Ureter (tissue), 1 donor: ENCODE measurements around the gene SH3RF2. TPM values are rescaled to one million over a fixed set of nuclear protein-coding genes. Genes with fewer than 3 reads are reported as not detected.

Experiments
- DNase-seq: peaks from one replicate; pipeline ENCODE4 v3.0.0-alpha.2; 2020; ENCODE audit warnings: low spot score
- total RNA-seq: library from RNA; stranded (reverse); gene quantifications from one replicate; pipeline ENCODE4 v1.2.4, GENCODE V29; 2023
- donor health status: DM: yes; HTN: yes; CAD: no.

Gene SH3RF2
- total RNA-seq, 1 donor from 2014 or later: 9.5 TPM

DNA sequence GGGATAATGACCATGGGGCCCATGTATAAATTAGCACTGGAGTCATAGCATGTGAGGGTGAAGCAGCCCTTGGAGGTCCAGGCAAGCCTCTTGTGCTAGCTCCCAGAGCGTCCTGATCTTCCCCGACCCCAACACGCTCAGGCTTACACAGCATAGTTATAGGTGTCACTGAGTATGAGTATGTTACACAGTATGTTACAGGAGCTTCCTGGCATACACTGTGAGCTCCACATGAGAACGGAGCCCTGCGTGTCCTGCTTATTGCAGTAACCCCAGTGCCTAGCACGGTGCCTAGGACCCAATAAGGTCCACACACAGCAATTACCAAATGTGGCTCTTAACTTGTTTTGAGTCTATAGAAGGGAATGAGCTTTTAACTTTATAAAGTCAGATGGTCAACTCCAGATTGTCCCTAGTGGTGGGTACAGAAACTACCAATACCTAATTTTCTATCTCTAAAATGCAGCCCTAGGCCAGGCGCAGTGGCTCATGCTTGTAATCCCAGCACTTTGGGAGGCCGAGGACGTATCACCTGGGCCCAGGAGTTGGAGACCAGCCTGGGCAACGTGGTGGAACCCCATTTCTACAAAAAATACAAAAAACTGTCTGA is 104.9 kb downstream of the SH3RF2 start:
- no peak for DNase-seq

GRCh38 chr5:146042628-146043279 is 106.4 kb downstream of the SH3RF2 start:
- no peak for DNase-seq

DNA sequence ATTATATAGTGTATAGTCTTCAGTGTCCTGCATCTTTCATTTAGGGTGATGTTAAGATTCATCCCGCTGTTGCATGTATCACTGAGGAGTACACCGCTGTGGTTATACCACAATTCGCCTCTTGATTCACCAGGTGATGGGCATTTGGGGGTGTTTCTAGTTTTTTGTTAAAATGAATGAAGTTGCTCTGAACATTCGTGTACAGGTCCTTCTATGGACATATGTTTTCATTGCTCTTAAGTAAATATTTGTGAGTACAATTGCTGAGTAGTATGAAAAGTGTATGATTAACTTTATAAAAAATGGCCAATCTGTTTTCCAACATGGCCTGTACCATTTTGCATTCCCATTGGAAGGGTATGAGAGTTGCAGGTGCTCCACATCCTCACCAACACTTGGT is 107.3 kb downstream of the SH3RF2 start:
- no peak for DNase-seq

DNA sequence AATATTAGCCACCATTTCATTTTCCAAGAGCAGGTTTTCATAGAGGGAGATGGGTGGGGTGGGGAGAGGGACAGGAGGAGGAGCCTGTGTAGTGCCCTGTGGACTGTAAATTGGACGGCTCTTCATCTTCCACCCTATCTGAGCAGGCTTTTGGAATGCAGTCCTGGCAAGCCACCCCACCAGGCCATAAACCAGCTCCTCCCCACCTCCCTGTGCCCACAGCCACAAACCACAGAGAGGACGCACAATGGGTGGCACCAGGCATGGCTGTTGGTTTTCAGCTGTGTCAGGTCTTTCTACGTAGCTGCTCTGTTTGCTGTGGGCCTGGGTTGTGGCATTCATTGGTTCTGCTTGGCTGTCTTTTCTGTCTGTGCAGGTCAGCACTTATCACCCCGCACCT is 111.0 kb downstream of the SH3RF2 start:
- DNase-seq: no peak

DNA sequence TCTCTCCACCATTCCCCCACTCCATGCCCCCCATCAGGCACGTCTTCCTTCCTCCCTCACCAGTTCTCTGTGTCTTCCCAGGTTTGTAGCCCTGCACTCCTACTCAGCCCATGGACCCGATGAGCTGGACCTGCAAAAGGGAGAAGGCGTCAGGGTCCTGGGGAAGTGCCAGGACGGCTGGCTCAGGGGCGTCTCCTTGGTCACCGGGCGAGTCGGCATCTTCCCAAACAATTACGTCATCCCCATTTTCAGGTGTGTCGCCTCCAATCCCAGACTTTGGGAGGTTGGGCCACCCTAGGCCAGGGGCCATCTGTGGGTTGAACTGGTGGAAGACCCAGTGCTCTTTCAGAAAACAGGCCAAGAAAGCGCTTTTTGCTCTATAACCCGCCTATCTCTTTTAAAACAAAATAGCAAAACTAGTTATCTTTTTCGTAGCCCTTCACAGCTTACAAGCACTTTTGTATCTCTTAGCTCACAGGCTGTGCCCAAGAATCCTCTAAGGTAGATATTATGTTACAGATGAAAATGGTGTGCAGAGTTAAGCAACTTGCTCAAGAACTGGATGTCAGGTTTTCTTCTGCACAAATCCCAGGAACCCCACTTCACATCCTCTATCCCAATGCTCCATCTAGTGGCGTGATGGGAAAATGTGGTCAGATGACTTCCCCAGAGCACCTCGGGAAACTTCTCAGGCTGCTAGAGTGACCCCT is 112.8 kb downstream of the SH3RF2 start:
- peak; percentile 64 for DNase-seq

- no peak for DNase-seq
Observed at GRCh38 chr5:146049704-146050026, 113.3 kb downstream of the SH3RF2 start.

DNA sequence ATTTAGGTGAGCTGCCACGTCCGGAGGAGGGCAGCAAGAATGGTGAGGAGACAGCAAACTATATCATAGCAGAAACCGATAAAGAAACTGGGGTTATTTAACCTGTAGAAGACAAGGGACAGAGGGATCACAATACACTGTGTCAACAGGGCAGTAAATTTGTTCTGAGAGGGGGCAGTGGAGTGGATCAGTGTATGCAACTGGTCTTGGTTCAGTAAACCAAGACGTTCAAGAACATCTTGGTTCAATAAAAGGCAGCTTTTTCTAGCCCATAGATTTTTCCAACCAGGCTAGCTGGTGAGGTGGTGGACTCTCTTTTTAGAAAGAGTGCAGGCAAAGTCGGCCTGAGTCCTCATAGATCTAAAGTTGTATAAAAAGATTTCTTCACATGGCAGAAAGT is 113.7 kb downstream of the SH3RF2 start:
- no peak for DNase-seq

DNA sequence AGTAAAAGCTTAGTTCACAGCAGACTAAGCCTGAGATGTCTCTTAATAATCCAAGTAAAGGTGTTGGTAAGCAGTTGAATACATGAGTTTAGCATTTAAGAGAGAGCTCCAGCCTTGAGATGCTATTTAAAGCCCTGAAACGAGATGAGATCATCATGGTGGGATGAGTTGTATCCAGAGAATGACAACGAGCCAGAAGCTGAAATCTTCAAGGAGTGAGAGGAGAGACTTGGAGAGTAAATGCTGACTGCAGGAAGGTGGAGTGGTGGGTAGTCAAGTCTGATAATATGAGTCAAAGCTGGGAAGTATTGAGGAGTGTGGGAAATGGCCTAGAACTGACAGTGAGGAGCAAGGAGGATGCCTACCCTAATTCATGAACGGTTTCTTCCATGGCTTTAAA is 115.3 kb downstream of the SH3RF2 start:
- no peak for DNase-seq

DNA sequence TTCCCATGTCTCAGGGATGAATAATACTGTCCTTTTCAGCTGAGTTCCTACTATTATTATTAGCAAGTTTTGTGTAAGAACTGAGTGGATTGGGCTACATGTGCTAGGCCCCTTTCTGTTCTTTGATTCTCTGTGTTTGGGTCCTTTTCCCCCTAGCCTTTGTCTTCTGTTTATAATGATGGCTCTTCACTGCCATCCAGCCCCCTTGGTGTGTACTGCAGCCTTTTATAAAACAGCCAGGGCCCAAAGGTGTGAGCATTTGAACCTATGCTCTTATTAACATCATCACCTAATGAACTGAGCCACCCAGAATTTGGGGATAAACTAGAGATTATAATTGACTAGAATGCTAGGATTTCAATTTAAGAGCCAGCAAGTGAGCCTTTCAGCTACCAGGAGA is 116.4 kb downstream of the SH3RF2 start:
- no peak for DNase-seq

DNA sequence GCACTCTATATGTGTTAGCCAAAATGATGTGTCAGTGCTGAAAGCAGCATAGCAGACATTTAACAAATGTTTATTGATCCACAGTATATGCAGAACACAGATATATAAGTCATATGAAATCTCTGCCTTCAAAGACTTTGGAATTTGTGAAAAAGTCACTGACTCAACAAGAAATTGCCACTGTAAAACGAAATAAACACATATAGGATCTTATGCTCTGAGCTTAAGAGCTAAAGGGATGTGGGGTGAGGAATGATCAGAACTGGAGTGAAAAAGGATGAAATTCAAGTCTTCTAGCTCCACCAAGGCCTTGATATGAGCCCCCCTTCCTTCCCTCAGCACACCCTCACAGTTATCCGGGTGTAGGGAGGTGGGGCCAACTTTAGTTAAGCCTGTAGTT is 119.1 kb downstream of the SH3RF2 start:
- DNase-seq: no peak

GRCh38 chr5:146059460-146060220 is 123.3 kb downstream of the SH3RF2 start:
- DNase-seq: no peak

DNA sequence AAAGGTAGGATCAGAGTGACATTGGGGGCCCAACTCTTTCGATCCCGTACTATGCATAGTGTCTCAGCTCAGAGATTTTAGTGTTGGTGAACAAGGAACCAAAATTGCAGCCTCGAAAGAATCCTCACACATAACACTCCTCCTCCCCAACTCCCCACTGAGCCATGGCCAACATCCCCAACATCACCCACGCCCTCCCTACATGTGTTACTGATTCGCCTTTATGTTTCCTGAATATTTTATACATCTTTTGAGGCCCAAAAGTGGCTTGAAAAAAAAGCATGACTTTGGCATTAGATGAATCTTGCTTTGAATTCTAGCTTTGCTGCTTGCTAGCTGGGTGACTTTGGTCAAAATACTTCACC is 123.8 kb downstream of the SH3RF2 start:
- no peak for DNase-seq

- DNase-seq: no peak
Observed at GRCh38 chr5:146066968-146067367, 130.6 kb downstream of the SH3RF2 start.

DNA sequence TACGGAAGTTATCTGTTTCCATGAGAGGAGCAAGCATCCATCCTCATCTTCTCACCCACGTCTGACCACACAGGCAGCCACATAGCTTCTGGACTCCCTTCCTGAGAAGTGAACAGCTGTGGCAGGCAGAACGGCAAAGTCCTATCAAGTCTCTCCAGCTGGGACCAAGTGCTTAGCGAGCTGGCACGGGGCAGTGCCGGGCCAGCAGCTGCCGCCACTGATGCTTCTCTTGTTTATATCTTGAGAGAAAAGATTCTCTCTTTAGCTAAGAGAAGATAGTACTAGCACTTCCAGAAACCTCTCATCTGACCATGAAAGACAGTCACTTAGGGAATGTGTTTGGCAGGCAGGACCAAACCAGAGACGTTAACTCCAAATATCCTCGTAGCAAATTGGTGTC is 131.8 kb downstream of the SH3RF2 start:
- no peak for DNase-seq

DNA sequence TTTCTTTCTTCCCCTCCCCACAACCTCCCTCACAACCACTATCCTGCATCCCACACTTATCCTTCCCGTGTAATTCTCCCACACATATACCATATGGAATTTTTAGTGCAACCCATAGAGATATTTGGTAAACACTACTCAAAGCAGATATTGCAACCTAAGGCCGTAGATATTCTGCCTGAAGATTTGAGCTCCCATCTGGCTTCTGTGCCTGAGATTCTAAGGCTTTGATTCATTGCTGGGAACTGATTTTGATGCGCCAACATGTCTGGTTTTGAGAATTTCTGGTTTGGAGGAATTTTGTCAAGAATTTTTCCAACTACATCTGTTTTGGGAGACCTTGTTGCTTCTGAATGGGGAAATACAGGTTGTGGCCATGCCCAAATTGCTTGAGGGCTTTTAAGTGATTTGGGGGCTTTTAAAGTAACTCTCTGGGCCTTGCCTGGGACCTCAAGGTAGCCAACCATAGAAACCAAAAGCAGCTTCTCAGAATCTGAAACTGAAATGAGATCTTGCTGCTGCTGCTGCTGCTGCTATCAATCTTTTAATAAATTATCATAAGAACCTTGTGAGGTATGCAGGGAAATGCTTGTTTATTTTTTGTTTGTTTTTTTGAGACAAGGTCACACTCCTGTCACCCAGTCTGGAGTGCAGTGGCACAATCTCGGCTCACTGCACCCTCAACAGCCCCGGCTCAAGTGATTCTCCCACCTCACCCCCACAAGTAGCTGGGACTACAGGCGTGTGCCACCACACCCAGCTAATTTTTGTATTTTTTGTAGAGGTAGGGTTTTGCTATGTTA is 132.8 kb downstream of the SH3RF2 start:
- DNase-seq: no peak

DNA sequence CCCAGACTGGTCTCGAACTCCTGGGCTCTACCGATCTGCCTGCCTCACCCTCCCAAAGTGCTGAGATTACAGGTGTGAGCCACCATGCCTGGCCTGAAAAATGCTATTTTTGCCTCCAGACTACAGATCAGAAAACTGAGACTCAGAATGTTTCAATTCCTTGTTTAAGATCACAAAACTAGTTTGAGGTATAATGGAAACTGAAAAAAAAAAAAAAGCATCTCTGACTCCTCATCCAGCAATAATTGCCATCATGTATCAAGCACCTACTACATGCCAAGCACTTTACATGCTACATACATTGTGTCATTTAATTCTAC is 133.4 kb downstream of the SH3RF2 start:
- no peak for DNase-seq

DNA sequence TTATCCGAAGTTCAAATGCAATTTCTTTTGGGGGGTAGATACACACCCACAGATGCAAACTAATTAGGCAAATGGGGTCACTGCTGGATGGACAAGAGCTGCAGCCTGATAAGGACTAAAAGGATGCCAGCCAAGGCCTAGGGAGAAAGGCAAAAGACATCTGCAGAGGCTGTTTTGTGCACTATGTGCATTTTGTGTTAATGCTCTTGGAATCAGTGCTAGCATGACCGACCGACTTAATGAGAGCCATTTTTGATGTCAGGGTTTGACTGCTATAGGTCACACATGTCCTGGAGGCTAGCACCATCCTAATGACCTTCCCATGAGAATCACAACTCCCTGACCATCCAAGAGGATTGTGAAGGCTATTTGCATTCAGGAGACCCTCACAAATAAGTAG is 134.4 kb downstream of the SH3RF2 start:
- no peak for DNase-seq

GRCh38 chr5:146071171-146071570 is 134.8 kb downstream of the SH3RF2 start:
- no peak for DNase-seq

GRCh38 chr5:146072595-146072994 is 136.2 kb downstream of the SH3RF2 start:
- no peak for DNase-seq

- DNase-seq: no peak
Observed at GRCh38 chr5:146073239-146073900, 137.0 kb downstream of the SH3RF2 start.

- DNase-seq: no peak
Observed at GRCh38 chr5:146076028-146076427, 139.7 kb downstream of the SH3RF2 start.

DNA sequence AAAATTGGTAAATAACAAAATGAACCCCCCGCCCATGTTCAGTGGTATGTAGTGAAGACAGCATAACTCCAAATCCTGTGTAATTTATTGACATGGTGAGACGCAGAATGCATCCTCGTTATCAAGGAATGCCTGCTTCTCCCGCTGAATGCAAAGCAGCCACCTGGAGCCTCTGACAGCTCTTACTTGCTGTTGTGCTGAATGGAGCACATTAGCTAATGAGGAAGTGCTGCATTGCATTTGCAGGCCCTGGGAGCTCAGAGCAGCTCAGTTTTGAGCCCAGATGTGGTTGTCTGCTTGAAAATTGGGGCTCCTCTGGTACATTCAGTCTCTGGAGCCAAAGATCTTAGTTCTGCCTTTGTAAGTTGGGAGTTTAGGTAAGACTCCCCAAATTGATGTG is 140.1 kb downstream of the SH3RF2 start:
- no peak for DNase-seq
